Ovary (tissue), 3 donors: ENCODE data around the gene NAA10.

Experiments used
- EP300 ChIP-seq: sonication (generic); formaldehyde crosslinking; IDR thresholded peaks from one replicate; pipeline ENCODE4 v1.6.1; 2017; ENCODE audit warnings: antibody characterized with exemption
- POLR2A ChIP-seq: fragments of 450-650 bp; IDR thresholded peaks from one replicate; pipeline ENCODE4 v1.6.1; 2017; ENCODE audit warnings: antibody characterized with exemption, mild to moderate bottlenecking, moderate library complexity
- TF ChIP-seq, protein P1 (sequence below), 3 donors: fragments of 450-650 bp in 2 of 3; fragments of 200-600 bp in 1 of 3; IDR thresholded peaks; one replicate each; pipeline versions ENCODE4 v1.5.1 to v1.8.0; 2016 to 2022; ENCODE audit warnings: antibody characterized with exemption in 3 of 3, mild to moderate bottlenecking in 1 of 3
- donor health status: DM: no; HTN: no; CAD: no.

DNA sequence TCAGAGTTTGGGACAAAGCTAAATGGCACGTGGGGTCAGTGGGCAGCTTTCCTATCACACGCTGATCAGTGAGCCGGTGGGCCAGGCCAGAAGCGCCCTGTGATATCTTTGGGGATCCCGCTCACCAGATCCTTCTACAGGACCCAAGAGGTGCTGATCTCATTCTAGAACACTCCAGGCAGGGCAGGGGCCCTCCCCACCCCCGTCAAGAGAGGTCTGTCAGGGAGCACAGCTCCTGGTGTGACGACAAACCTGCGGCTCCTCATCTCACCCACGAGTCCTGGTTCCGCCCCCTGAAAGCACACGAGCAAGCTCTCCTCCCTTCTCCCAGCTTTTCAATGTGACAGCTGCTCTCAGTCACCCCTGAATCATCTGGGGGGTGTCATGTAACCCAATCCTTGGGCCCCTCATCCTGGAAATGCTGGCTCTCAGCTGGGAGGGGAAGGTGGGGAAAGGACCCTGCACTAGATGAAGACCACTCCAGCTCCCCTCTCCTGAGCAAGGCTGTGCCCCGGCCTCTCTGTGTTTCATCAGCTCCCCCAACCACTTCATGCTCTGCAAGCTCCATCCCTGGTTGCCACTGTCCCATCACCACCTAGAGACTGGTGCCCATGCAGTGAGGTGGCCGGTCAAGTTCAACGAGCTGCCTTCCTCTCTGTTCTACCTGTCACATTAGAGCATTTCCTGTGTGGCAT, 32.2 kb upstream of the NAA10 start:
- TF ChIP-seq, protein P1, sequence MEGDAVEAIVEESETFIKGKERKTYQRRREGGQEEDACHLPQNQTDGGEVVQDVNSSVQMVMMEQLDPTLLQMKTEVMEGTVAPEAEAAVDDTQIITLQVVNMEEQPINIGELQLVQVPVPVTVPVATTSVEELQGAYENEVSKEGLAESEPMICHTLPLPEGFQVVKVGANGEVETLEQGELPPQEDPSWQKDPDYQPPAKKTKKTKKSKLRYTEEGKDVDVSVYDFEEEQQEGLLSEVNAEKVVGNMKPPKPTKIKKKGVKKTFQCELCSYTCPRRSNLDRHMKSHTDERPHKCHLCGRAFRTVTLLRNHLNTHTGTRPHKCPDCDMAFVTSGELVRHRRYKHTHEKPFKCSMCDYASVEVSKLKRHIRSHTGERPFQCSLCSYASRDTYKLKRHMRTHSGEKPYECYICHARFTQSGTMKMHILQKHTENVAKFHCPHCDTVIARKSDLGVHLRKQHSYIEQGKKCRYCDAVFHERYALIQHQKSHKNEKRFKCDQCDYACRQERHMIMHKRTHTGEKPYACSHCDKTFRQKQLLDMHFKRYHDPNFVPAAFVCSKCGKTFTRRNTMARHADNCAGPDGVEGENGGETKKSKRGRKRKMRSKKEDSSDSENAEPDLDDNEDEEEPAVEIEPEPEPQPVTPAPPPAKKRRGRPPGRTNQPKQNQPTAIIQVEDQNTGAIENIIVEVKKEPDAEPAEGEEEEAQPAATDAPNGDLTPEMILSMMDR (IDR thresholded peaks at IDR 0.05): no peak
- TF ChIP-seq POLR2A (no peak), EP300 (no peak)
